Mesangial cell (primary cell): ENCODE data around the gene ZNF74. TPM values are rescaled to one million over a fixed set of nuclear protein-coding genes. Genes with fewer than 3 reads are reported as not detected.

Experiments
- total RNA-seq: library from RNA; depleted of rRNA; stranded (reverse); fragments of >200 nt; gene quantifications from 2 replicates; pipeline ENCODE4 v1.2.3, GENCODE V29; 2015

The ZNF74 gene
- 11.2 and 20.5 TPM in 2 replicates for total RNA-seq

DNA sequence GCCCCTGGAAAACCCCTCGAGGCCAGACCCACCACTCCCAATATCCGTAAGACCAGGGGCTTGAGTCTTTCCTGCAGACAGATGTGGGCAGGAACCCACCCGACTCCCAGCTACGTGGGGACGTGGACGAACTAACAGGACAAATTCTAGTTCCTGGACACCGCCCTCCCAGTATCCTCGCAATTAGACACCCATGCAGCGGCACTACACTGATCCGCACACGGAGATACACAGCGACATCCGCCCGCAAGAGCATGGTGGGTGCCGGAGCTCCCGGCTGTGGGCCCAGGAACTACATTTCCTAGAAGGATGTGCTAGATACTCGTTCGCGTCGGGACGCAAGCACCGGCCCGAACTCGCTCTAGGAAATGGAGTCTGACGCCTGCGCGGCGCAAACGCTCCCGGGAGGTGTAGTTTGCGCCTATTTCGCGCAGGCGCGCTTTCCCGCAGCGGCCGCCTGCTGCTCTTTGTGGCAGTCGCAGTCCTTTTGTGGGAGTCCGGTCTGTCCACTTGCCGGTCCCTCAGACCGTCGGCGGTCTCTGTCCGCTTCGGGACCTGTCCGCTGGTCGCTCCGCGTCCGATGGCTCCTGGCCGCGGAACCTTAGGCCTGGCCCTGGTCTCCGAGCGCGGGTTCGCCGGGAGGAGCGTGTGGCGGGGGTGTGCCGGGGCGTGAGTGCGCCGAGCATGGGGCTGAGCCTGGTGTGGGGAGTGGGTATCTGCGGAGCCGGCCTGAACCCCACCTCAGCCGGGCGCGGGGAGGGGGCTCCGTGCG is at the start of gene ZNF74:
Gene ZNF74, plus strand, starts transcription at position 447 of the 772 bp plus-strand sequence. CDS start 478 bp downstream, outside the sequence.

DNA sequence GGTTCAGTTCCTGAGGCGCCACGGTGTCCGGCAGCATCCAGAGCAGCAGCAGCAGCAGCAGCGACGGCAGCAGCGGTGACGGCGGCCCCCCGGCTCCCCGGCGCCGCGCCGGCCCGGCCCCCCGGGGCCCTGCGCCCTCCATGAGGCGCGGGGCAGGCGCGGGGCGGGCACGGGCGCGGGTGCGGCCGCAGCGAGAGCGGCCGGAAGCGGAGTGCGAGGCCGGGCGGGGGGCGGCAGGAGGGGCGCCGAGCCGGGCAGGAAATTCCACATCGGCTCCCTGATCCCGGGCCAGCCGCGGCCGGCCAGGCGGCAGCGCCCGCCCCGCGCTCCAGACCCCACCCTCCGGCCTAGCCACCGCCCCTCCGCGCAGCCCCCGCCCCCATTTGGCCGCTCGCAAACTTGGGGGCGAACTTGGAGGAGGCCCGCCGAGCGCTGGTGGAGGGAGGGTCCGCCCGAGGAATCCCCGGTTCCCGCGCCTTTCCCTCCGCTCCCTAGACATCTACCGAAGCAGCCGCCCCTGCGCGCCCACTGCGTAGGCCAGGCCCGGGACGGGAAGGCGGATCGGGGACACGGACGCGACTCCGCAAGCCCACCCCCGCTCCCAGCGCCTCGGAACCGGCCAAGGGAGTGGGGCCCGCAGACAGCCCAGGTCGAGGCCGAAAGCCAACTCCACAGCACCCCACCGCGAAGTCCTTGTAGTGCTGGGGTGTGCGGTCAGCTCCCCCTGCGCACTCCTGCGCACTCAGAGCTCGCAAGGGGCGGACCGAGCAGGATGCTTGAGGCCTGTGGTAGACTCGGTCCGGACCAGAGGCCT is 43.9 kb downstream of the ZNF74 start, which contains the start of gene SCARF2:
Gene SCARF2, minus strand, starts transcription at position 213 of the 814 bp plus-strand sequence. Its CDS starts 71 bp downstream, at position 142.

Other genes starting within 250 kb of the ZNF74 start
- 0.25 TPM in 1 of 2 replicates, not detected in the other for gene CCDC188, start 243.1 kb upstream of the ZNF74 start, total RNA-seq
- 13.0 and 21.7 TPM in 2 replicates for gene RTN4R, start 125.8 kb upstream of the ZNF74 start, total RNA-seq
- 63.7 and 77.6 TPM in 2 replicates for gene DGCR6L, start 74.1 kb upstream of the ZNF74 start, total RNA-seq
- gene SCARF2, start 43.7 kb downstream of the ZNF74 start, total RNA-seq, result 19.4 and 38.8 TPM in 2 replicates
- 22.3 and 35.7 TPM in 2 replicates for gene KLHL22, start 101.6 kb downstream of the ZNF74 start, total RNA-seq
- gene MED15, start 113.5 kb downstream of the ZNF74 start, total RNA-seq, result 73.5 and 89.2 TPM in 2 replicates